GM23338 (cell line): Measurements from ENCODE around the gene ASPHD2. TPM values are rescaled to one million over a fixed set of nuclear protein-coding genes. Genes with fewer than 3 reads are reported as not detected.

Experiments
- ATAC-seq: fragments of 200-7000 bp; cut with Tn5 transposase; 3 replicates; pipeline ENCODE4 v1.9.1; 2020
- DNase-seq: peaks from one replicate; pipeline ENCODE4 v3.0.0-alpha.2; 2015; ENCODE audit warnings: low spot score
- H2AFZ ChIP-seq: fragments of 200-600 bp; sonication (generic); 2 replicates; pipeline ENCODE4 v1.8.0; 2016; ENCODE audit warnings: antibody characterized with exemption, mild to moderate bottlenecking, moderate library complexity
- H3F3A ChIP-seq: fragments of 200-600 bp; sonication (generic); replicated peaks from 2 replicates; pipeline ENCODE4 v1.8.0; 2017; ENCODE audit warnings: antibody characterized with exemption, mixed run types, low read depth
- H3K27ac ChIP-seq: fragments of 200-600 bp; sonication (generic); 2 replicates; pipeline ENCODE4 v1.6.1; 2016; ENCODE audit warnings: low read depth
- H3K27me3 ChIP-seq: fragments of 200-600 bp; sonication (generic); 2 replicates; pipeline ENCODE4 v1.8.0; 2016; ENCODE audit warnings: mild to moderate bottlenecking, mixed run types, moderate library complexity; ENCODE audit not compliant: insufficient read depth
- H3K36me3 ChIP-seq: fragments of 200-600 bp; sonication (generic); 2 replicates; pipeline ENCODE4 v1.8.0; 2016; ENCODE audit warnings: mild to moderate bottlenecking; ENCODE audit not compliant: insufficient read depth
- H3K4me1 ChIP-seq: fragments of 200-600 bp; sonication (generic); 2 replicates; pipeline ENCODE4 v1.8.0; 2016; ENCODE audit warnings: mild to moderate bottlenecking, moderate library complexity; ENCODE audit not compliant: insufficient read depth
- H3K4me2 ChIP-seq: fragments of 200-600 bp; sonication (generic); 2 replicates; pipeline ENCODE4 v1.7.1; 2017; ENCODE audit warnings: mixed run types
- H3K4me3 ChIP-seq: fragments of 200-600 bp; sonication (generic); 2 replicates; pipeline ENCODE4 v1.6.1; 2016; ENCODE audit warnings: mixed run types
- H3K79me2 ChIP-seq: fragments of 200-600 bp; sonication (generic); replicated peaks from 2 replicates; pipeline ENCODE4 v1.8.0; 2017; ENCODE audit warnings: mild to moderate bottlenecking; ENCODE audit not compliant: insufficient read depth
- H3K9me2 ChIP-seq: fragments of 200-600 bp; sonication (generic); 2 replicates; pipeline ENCODE4 v1.8.0; 2017; ENCODE audit not compliant: insufficient read depth
- H4K20me1 ChIP-seq: fragments of 200-600 bp; sonication (generic); replicated peaks from 2 replicates; pipeline ENCODE4 v1.8.0; 2017; ENCODE audit warnings: mild to moderate bottlenecking; ENCODE audit not compliant: insufficient read depth
- H3K27ac Mint-ChIP-seq: 2 replicates; pipeline ENCODE4 v1.8.0; 2020; ENCODE audit warnings: inconsistent platforms, mild to moderate bottlenecking, moderate library complexity, mixed read lengths
- H3K27me3 Mint-ChIP-seq: 3 replicates; pipeline ENCODE4 v1.8.0; 2022; ENCODE audit warnings: low read depth, mild to moderate bottlenecking, moderate library complexity, mixed read lengths, inconsistent platforms; ENCODE audit not compliant: insufficient read depth, poor library complexity
- H3K36me3 Mint-ChIP-seq: 3 replicates; pipeline ENCODE4 v1.8.0; 2021; ENCODE audit warnings: low read depth, mild to moderate bottlenecking, inconsistent platforms, moderate library complexity, mixed read lengths
- H3K4me1 Mint-ChIP-seq: 3 replicates; pipeline ENCODE4 v1.8.0; 2020; ENCODE audit warnings: mild to moderate bottlenecking, inconsistent platforms, mixed read lengths
- H3K4me3 Mint-ChIP-seq: 3 replicates; pipeline ENCODE4 v1.8.0; 2021; ENCODE audit warnings: moderate library complexity, mild to moderate bottlenecking, inconsistent platforms, mixed read lengths
- H3K9me3 Mint-ChIP-seq: 3 replicates; pipeline ENCODE4 v1.8.0; 2020; ENCODE audit warnings: moderate library complexity, mild to moderate bottlenecking, inconsistent platforms, mixed read lengths
- CREB1 ChIP-seq: fragments of 250-450 bp; sonication (Bioruptor Pico); IDR thresholded peaks from 2 replicates; pipeline ENCODE4 v1.5.0; 2020; ENCODE audit warnings: low read depth, mild to moderate bottlenecking, moderate library complexity
- EZH2phosphoT487 ChIP-seq: fragments of 200-600 bp; sonication (generic); IDR thresholded peaks from one replicate; pipeline ENCODE4 v1.8.1; 2018; ENCODE audit warnings: antibody characterized with exemption; ENCODE audit not compliant: unreplicated experiment
- NANOG ChIP-seq: IDR thresholded peaks from 2 replicates; pipeline ENCODE4 v1.6.1; 2016; ENCODE audit warnings: antibody characterized with exemption, borderline replicate concordance
- POLR2AphosphoS5 ChIP-seq: IDR thresholded peaks from 2 replicates; pipeline ENCODE4 v1.6.1; 2016; ENCODE audit warnings: antibody characterized with exemption, low read depth
- STAT1 ChIP-seq: IDR thresholded peaks from one replicate; pipeline ENCODE4 v1.6.1; 2016; ENCODE audit warnings: antibody characterized with exemption; ENCODE audit not compliant: unreplicated experiment
- ZNF114 ChIP-seq: fragments of 250-450 bp; sonication (Bioruptor Pico); IDR thresholded peaks from 2 replicates; pipeline ENCODE4 v1.5.0; 2020; ENCODE audit warnings: mild to moderate bottlenecking, moderate library complexity
- ZNF331 ChIP-seq: fragments of 250-450 bp; sonication (Bioruptor Pico); IDR thresholded peaks from 2 replicates; pipeline ENCODE4 v1.5.0; 2020; ENCODE audit warnings: low read depth, mild to moderate bottlenecking, moderate library complexity
- polyA plus RNA-seq: library from polyadenylated mRNA; unstranded; fragments of >200 nt; fragmentation: Nextera tagmentation; extraction: Ambion mirVana; gene quantifications from 2 replicates; pipeline ENCODE4 v1.2.1, GENCODE V29; 2016
- total RNA-seq: library from RNA; depleted of rRNA; stranded (reverse); fragments of >200 nt; shearing (Covaris generic); gene quantifications from 2 replicates; pipeline ENCODE4 v1.2.3, GENCODE V29; 2014
- TF ChIP-seq, protein P1 (sequence below), 2 experiments: fragments of 200-600 bp in 1 of 2; sonication (generic) in 1 of 2; conservative IDR thresholded peaks; 2 replicates each; pipeline versions ENCODE4 v1.5.1 to v1.6.1; 2016 to 2017; ENCODE audit warnings: antibody characterized with exemption in 2 of 2, low read depth in 2 of 2, mild to moderate bottlenecking in 2 of 2, moderate library complexity in 1 of 2
- TF ChIP-seq, protein P2 (sequence below): fragments of 250-450 bp; sonication (Bioruptor Pico); IDR thresholded peaks from 2 replicates; pipeline ENCODE4 v1.5.0; 2020; ENCODE audit warnings: mild to moderate bottlenecking, moderate library complexity

ASPHD2 gene
- total and polyA plus RNA-seq, 2 experiments from 2014 or later: 6.0 to 9.3 TPM

DNA sequence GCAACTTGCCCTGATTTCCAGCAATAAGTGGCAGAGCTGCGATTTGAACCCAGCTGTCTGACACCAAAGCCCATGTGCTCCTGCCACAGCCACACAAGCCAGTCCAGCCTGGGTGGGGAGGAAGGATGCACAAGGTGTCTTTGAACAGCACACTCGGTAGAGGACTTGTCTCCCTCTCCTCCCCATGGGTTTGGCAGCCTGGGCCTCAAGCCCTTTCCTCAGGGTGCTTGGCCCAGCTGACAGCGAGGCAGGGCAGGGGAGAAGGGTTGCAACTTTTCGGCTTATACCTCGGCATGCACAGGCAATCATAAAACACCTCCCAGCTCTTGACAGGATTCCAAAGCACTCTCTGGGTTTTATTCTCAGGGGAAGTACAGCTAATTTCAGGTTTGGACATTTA, 19.3 kb downstream of the ASPHD2 start:
- Mint-ChIP-seq H3K4me3 (no peak overlapping the region), H3K9me3 (no peaks in the 10 kb centered on the region), H3K27ac (no peak overlapping the region), H3K36me3 (peaks cover 23% of the 10 kb centered on the region), H3K27me3 (peaks cover 12% of the 10 kb centered on the region), H3K4me1 (peaks cover 5% of the 10 kb centered on the region; the same call in 1 of the 3 replicates)
- no peaks in the 10 kb centered on the region; the same call in 1 of the 2 replicates for H4K20me1 ChIP-seq
- H3K4me1 ChIP-seq: no peaks in the 10 kb centered on the region
- no peak overlapping the region for H3K27ac ChIP-seq
- DNase-seq (no peak), ATAC-seq (no peak)
- H3K27me3 ChIP-seq: no peaks in the 10 kb centered on the region
- no peaks in the 10 kb centered on the region for H3K79me2 ChIP-seq
- H2AFZ ChIP-seq: no peak overlapping the region
- TF ChIP-seq NANOG (no peak), CREB1 (no peak), STAT1 (no peak), ZNF331 (CRISPR knock-in tag) (no peak), EZH2phosphoT487 (no peak), POLR2AphosphoS5 (no peak), ZNF114 (no peak)
- TF ChIP-seq, protein P1, sequence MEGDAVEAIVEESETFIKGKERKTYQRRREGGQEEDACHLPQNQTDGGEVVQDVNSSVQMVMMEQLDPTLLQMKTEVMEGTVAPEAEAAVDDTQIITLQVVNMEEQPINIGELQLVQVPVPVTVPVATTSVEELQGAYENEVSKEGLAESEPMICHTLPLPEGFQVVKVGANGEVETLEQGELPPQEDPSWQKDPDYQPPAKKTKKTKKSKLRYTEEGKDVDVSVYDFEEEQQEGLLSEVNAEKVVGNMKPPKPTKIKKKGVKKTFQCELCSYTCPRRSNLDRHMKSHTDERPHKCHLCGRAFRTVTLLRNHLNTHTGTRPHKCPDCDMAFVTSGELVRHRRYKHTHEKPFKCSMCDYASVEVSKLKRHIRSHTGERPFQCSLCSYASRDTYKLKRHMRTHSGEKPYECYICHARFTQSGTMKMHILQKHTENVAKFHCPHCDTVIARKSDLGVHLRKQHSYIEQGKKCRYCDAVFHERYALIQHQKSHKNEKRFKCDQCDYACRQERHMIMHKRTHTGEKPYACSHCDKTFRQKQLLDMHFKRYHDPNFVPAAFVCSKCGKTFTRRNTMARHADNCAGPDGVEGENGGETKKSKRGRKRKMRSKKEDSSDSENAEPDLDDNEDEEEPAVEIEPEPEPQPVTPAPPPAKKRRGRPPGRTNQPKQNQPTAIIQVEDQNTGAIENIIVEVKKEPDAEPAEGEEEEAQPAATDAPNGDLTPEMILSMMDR (conservative IDR thresholded peaks at IDR 0.05; ENCODE audit: low read depth in 2 of 2): no peak
- TF ChIP-seq, protein P2, sequence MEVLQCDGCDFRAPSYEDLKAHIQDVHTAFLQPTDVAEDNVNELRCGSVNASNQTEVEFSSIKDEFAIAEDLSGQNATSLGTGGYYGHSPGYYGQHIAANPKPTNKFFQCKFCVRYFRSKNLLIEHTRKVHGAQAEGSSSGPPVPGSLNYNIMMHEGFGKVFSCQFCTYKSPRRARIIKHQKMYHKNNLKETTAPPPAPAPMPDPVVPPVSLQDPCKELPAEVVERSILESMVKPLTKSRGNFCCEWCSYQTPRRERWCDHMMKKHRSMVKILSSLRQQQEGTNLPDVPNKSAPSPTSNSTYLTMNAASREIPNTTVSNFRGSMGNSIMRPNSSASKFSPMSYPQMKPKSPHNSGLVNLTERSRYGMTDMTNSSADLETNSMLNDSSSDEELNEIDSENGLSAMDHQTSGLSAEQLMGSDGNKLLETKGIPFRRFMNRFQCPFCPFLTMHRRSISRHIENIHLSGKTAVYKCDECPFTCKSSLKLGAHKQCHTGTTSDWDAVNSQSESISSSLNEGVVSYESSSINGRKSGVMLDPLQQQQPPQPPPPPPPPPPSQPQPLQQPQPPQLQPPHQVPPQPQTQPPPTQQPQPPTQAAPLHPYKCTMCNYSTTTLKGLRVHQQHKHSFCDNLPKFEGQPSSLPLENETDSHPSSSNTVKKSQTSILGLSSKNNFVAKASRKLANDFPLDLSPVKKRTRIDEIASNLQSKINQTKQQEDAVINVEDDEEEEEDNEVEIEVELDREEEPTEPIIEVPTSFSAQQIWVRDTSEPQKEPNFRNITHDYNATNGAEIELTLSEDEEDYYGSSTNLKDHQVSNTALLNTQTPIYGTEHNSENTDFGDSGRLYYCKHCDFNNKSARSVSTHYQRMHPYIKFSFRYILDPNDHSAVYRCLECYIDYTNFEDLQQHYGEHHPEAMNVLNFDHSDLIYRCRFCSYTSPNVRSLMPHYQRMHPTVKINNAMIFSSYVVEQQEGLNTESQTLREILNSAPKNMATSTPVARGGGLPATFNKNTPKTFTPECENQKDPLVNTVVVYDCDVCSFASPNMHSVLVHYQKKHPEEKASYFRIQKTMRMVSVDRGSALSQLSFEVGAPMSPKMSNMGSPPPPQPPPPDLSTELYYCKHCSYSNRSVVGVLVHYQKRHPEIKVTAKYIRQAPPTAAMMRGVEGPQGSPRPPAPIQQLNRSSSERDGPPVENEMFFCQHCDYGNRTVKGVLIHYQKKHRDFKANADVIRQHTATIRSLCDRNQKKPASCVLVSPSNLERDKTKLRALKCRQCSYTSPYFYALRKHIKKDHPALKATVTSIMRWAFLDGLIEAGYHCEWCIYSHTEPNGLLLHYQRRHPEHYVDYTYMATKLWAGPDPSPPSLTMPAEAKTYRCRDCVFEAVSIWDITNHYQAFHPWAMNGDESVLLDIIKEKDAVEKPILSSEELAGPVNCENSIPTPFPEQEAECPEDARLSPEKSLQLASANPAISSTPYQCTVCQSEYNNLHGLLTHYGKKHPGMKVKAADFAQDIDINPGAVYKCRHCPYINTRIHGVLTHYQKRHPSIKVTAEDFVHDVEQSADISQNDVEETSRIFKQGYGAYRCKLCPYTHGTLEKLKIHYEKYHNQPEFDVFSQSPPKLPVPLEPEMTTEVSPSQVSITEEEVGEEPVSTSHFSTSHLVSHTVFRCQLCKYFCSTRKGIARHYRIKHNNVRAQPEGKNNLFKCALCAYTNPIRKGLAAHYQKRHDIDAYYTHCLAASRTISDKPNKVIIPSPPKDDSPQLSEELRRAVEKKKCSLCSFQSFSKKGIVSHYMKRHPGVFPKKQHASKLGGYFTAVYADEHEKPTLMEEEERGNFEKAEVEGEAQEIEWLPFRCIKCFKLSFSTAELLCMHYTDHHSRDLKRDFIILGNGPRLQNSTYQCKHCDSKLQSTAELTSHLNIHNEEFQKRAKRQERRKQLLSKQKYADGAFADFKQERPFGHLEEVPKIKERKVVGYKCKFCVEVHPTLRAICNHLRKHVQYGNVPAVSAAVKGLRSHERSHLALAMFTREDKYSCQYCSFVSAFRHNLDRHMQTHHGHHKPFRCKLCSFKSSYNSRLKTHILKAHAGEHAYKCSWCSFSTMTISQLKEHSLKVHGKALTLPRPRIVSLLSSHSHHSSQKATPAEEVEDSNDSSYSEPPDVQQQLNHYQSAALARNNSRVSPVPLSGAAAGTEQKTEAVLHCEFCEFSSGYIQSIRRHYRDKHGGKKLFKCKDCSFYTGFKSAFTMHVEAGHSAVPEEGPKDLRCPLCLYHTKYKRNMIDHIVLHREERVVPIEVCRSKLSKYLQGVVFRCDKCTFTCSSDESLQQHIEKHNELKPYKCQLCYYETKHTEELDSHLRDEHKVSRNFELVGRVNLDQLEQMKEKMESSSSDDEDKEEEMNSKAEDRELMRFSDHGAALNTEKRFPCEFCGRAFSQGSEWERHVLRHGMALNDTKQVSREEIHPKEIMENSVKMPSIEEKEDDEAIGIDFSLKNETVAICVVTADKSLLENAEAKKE (CRISPR knock-in tag): no peak
- no peaks in the 10 kb centered on the region; the same call in 1 of the 2 replicates for H3K36me3 ChIP-seq
- no peak overlapping the region for H3K4me3 ChIP-seq
- no peaks in the 10 kb centered on the region for H3K9me2 ChIP-seq
- no peaks in the 10 kb centered on the region for H3F3A ChIP-seq
- H3K4me2 ChIP-seq: no peak overlapping the region
